ENCODE measurements around the gene KCNK6.

KCNK6 gene

DNA sequence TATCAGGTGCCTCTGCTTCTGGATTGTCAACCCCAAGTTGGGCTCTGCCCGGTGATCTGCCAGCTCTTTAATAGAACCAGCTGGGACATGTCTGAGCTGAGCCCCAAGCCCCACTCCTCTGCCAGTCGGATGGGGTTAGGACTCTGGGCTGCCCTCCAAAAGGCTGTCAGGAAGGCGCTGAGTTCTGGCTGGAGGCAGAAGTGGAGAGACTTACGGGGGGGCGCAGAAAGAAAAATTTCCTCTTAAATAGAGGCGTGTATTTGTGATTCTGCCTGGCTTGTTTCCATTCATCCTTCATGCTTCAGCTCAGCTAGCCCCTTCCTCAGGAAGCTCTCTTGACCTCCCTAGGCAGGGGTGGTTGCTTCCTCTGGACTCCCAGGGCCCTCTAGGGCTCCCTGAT lies 985 bp upstream of the KCNK6 start:
- POLR2A ChIA-PET = no interaction called here
- CTCF ChIA-PET = interaction anchor here (1.1 to 2.1 kb wide), 6 partner anchors 13 to 421 kb away, joined by 3 to 7 read pairs (median 4); partner anchors contain the start of gene CATSPERG
- DNase-seq (ENCODE audit: extremely low spot score) = no peak
- TF ChIP-seq, protein P1, sequence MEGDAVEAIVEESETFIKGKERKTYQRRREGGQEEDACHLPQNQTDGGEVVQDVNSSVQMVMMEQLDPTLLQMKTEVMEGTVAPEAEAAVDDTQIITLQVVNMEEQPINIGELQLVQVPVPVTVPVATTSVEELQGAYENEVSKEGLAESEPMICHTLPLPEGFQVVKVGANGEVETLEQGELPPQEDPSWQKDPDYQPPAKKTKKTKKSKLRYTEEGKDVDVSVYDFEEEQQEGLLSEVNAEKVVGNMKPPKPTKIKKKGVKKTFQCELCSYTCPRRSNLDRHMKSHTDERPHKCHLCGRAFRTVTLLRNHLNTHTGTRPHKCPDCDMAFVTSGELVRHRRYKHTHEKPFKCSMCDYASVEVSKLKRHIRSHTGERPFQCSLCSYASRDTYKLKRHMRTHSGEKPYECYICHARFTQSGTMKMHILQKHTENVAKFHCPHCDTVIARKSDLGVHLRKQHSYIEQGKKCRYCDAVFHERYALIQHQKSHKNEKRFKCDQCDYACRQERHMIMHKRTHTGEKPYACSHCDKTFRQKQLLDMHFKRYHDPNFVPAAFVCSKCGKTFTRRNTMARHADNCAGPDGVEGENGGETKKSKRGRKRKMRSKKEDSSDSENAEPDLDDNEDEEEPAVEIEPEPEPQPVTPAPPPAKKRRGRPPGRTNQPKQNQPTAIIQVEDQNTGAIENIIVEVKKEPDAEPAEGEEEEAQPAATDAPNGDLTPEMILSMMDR (IDR thresholded peaks at IDR 0.05; ENCODE audit: control extremely low read depth, extremely low read depth, low read depth, missing control alignments) = no peak

DNA sequence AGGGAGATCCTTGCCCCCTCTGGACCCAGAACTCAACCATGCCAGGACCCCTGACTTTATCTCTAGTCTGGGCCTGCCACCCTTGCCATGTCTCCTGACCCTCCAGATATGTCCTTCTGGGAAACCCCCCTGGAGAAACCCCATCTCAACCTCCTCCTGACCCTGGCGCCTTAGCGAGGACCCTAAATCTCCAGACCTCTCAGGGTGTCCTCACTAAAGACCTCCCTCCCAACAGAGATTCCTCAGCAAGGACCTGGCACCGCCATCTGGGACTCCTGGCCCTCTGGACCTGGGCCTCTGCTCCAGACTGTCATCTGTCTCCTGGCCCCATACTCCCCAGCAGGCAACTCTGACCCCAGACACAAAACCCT lies 1.3 kb downstream of the KCNK6 start:
- TF ChIP-seq, protein P1 (IDR thresholded peaks at IDR 0.05; ENCODE audit: control extremely low read depth, extremely low read depth, low read depth, missing control alignments) = no peak
- ChIA-PET POLR2A (no interaction called here), CTCF (interaction anchor here (0.9 to 2.1 kb wide), 2 partner anchors 10 to 17 kb away, joined by 3 to 7 read pairs; partner anchors contain the start of gene C19orf33)
- DNase-seq (ENCODE audit: extremely low spot score) = no peak

DNA sequence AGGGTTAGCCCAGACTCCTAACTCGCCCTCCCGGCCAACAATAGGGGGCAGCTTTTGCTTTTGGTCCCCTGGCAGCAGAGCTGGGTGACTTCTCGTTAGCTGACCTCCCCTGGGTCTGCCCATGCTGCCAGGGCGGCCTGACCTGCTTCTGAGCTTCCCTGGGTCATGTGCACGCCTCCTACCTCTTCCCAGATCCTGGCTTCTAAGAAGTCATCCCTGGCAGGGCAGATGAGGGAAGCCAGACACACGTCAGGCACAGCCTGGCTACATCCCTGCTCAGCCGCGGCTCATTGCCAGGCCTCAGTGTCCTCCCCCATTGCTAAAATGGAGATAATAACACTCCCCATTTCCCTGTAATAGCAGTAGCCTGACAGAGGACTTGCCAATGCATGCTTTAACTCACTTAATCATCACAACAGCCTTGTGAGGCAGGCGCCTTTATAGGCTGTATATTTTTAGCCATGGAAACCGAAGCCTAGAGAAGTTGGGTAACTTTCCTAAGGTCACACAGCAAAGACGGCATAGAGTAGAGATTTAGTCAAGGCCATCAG lies 2.1 kb downstream of the KCNK6 start:
- ChIA-PET CTCF (interaction anchor here (0.9 to 1.0 kb wide), 2 partner anchors 14 to 18 kb away, joined by 3 read pairs; partner anchors contain the start of gene C19orf33), POLR2A (no interaction called here)
- DNase-seq (ENCODE audit: extremely low spot score) = no peak
- TF ChIP-seq, protein P1 (IDR thresholded peaks at IDR 0.05; ENCODE audit: control extremely low read depth, extremely low read depth, low read depth, missing control alignments) = no peak

DNA sequence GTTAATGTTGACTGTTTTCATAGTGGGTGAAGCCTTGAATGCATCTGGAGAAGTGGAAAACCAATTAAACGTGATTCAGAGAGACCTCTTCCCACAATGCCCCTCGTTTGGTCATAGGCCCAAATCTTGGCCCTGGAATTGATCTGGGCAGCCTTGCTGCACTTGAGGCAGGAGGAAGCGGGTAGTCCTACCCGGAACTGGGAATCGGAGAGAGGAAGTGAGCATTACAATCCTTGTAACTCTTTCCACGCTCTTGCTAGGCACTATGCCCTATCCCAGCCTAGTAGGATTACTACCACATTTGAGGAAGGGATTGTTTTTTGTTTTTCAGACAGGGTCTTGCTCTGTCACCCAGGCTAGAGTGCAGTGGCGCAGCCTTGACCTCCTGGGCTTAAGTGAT lies 3.6 kb downstream of the KCNK6 start:
- TF ChIP-seq, protein P1 (IDR thresholded peaks at IDR 0.05; ENCODE audit: control extremely low read depth, extremely low read depth, low read depth, missing control alignments) = no peak
- CTCF ChIA-PET = no interaction called here

DNA sequence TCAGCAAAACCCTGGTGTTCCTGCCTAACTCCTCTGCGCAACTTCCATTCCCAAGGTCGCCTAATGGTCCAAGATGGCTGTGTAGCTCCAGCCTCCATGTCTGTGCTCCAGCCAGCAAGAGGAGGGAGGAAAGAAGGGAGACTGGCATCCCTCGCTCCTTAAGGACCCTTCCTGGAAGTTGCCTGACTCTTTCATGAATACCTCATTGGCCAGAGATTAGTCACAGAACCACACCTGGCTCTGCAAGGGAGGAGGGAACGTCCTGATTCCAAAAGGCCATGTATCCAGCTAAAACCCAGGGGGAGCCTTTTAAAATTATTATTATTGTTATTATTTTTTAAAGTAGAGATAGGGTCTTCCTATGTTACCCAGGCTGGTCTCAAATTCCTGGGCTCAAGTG lies 4.8 kb downstream of the KCNK6 start:
- ChIA-PET CTCF (no interaction called here), POLR2A (no interaction called here)
- DNase-seq (ENCODE audit: extremely low spot score) = no peak
- TF ChIP-seq, protein P1 (IDR thresholded peaks at IDR 0.05; ENCODE audit: control extremely low read depth, extremely low read depth, low read depth, missing control alignments) = no peak

More for the DNA sequence above, 3.6 kb downstream of the KCNK6 start:
- POLR2A ChIA-PET = no interaction called here
- DNase-seq (ENCODE audit: extremely low spot score) = no peak

DNA sequence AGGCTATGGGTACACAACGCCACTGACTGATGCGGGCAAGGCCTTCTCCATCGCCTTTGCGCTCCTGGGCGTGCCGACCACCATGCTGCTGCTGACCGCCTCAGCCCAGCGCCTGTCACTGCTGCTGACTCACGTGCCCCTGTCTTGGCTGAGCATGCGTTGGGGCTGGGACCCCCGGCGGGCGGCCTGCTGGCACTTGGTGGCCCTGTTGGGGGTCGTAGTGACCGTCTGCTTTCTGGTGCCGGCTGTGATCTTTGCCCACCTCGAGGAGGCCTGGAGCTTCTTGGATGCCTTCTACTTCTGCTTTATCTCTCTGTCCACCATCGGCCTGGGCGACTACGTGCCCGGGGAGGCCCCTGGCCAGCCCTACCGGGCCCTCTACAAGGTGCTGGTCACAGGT lies 6.9 kb downstream of the KCNK6 start:
- no peak for DNase-seq (ENCODE audit: extremely low spot score)
- CTCF ChIA-PET = interaction anchor here (1.3 to 1.7 kb wide), 3 partner anchors 9 to 424 kb away, joined by 4 to 5 read pairs (median 5); partner anchors contain the start of gene CATSPERG
- TF ChIP-seq, protein P1 (IDR thresholded peaks at IDR 0.05; ENCODE audit: control extremely low read depth, extremely low read depth, low read depth, missing control alignments) = no peak
- POLR2A ChIA-PET = no interaction called here
